Keratinocyte (primary cell): Measurements from ENCODE around the gene TRIM25. TPM values are rescaled to one million over a fixed set of nuclear protein-coding genes. Genes with fewer than 3 reads are reported as not detected.

ENCODE experiments used
- DNase-seq: peaks from one replicate; pipeline ENCODE4 v3.0.0-alpha.2; 2011; ENCODE audit warnings: low read depth, missing footprints, low spot score
- FAIRE-seq: peaks from 2 replicates; lab custom pipeline; 2011; peaks lifted over from hg19 to GRCh38; lab: Jason Lieb, UNC
- H2AFZ ChIP-seq: 2 replicates; pipeline ENCODE4 v1.6.0; 2012; ENCODE audit warnings: low read length, control low read depth, inconsistent platforms; ENCODE audit not compliant: control insufficient read depth
- H3K27ac ChIP-seq: 2 replicates; pipeline ENCODE4 v1.5.1; 2011; ENCODE audit warnings: low read length; ENCODE audit not compliant: control insufficient read depth, insufficient read depth
- H3K27me3 ChIP-seq: 3 replicates; pipeline ENCODE4 v1.6.0; 2011; ENCODE audit warnings: low read length; ENCODE audit not compliant: control insufficient read depth, insufficient read depth; ENCODE audit errors: extremely low read depth
- H3K36me3 ChIP-seq, 2 experiments: 2 replicates in 1 of 2; 3 replicates in 1 of 2; pipeline ENCODE4 v1.5.1; 2011; ENCODE audit warnings: low read length in 2 of 2, mild to moderate bottlenecking in 1 of 2; ENCODE audit not compliant: control insufficient read depth in 2 of 2, insufficient read depth in 2 of 2; ENCODE audit errors: extremely low read depth in 1 of 2
- H3K4me1 ChIP-seq: 3 replicates; pipeline ENCODE4 v1.5.1; 2011; ENCODE audit warnings: low read length; ENCODE audit not compliant: control insufficient read depth, insufficient read depth; ENCODE audit errors: extremely low read depth
- H3K4me2 ChIP-seq: 3 replicates; pipeline ENCODE4 v1.6.0; 2011; ENCODE audit warnings: low read depth, low read length; ENCODE audit not compliant: control insufficient read depth, insufficient read depth; ENCODE audit errors: extremely low read depth
- H3K4me3 ChIP-seq, 3 experiments: fragments of 200-600 bp in 1 of 3; sonication (generic) in 1 of 3; 2 replicates in 2 of 3; 3 replicates in 1 of 3; pipeline ENCODE4 v1.5.1; 2011 to 2016; ENCODE audit warnings: low read length in 3 of 3, mild to moderate bottlenecking in 3 of 3, control low read depth in 2 of 3, inconsistent platforms in 1 of 3, low read depth in 1 of 3, mixed read lengths in 1 of 3, mixed run types in 1 of 3, moderate library complexity in 1 of 3; ENCODE audit not compliant: control insufficient read depth in 2 of 3, insufficient read depth in 2 of 3; ENCODE audit errors: extremely low read depth in 1 of 3
- H3K79me2 ChIP-seq: 2 replicates; pipeline ENCODE4 v1.6.0; 2012; ENCODE audit warnings: low read length; ENCODE audit not compliant: control insufficient read depth, insufficient read depth
- H3K9ac ChIP-seq: 3 replicates; pipeline ENCODE4 v1.6.0; 2011; ENCODE audit warnings: low read length; ENCODE audit not compliant: control insufficient read depth, insufficient read depth; ENCODE audit errors: extremely low read depth
- H3K9me1 ChIP-seq: 3 replicates; pipeline ENCODE4 v1.6.0; 2011; ENCODE audit warnings: low read length; ENCODE audit not compliant: control insufficient read depth, insufficient read depth; ENCODE audit errors: extremely low read depth
- H3K9me3 ChIP-seq: 2 replicates; pipeline ENCODE4 v1.5.1; 2012; ENCODE audit warnings: low read depth, low read length; ENCODE audit not compliant: control insufficient read depth
- H4K20me1 ChIP-seq: 3 replicates; pipeline ENCODE4 v1.6.0; 2011; ENCODE audit warnings: low read length; ENCODE audit not compliant: control insufficient read depth, insufficient read depth; ENCODE audit errors: extremely low read depth
- EZH2 ChIP-seq: IDR thresholded peaks from one replicate; pipeline ENCODE4 v1.6.1; 2012; ENCODE audit warnings: inconsistent platforms, mild to moderate bottlenecking, low read length, moderate library complexity
- dilution Hi-C: fragments of 300-500 bp; cut with MboI; formaldehyde crosslinking; loops from one replicate; pipeline ENCODE4 v1.7.0; 2020; ENCODE audit warnings: low sequenced_read_pairs; ENCODE audit not compliant: extremely low pct_ligation_motif_present
- polyA plus RNA-seq, 5 experiments: library from polyadenylated mRNA; depleted of rRNA in 3 of 5; stranded (reverse) in 3 of 5; stranded (forward) in 1 of 5; unstranded in 1 of 5; fragments of >200 nt; gene quantifications; 1 replicate in 1 of 5; 2 replicates in 3 of 5; 3 replicates in 1 of 5; pipeline versions ENCODE4 v1.2.1 to v1.2.3, GENCODE V29; 2011 to 2012; ENCODE audit warnings: missing spikeins in 2 of 5, low read depth in 1 of 5, low replicate concordance in 1 of 5
- TF ChIP-seq, protein P1 (sequence below), 3 experiments: IDR thresholded peaks in 1 of 3; conservative IDR thresholded peaks in 1 of 3; optimal IDR thresholded peaks in 1 of 3; 2 replicates in 2 of 3; 3 replicates in 1 of 3; pipeline versions ENCODE3 to v1.5.1; 2011; ENCODE audit warnings: low read length in 3 of 3, mild to moderate bottlenecking in 3 of 3, moderate library complexity in 2 of 3, control low read depth in 1 of 3, inconsistent platforms in 1 of 3; ENCODE audit not compliant: insufficient read depth in 2 of 3; ENCODE audit errors: extremely low read depth in 1 of 3

Gene TRIM25
- polyA plus RNA-seq, 1 donor (not counting 4 experiments of a cell fraction or from before 2014, with no cell fraction given), result 60.3 TPM

- H3K4me3 ChIP-seq, result no peak overlapping the region
- H3K27me3 ChIP-seq, result no peaks in the 10 kb centered on the region
- H3K9me1 ChIP-seq, result no peaks in the 10 kb centered on the region
- no peak overlapping the region for H3K27ac ChIP-seq
- peaks cover 3 to 6% of the 10 kb centered on the region in 2 experiments for H3K36me3 ChIP-seq
- no peaks in the 10 kb centered on the region for H3K4me1 ChIP-seq
- H3K9ac ChIP-seq, result no peak overlapping the region
- FAIRE-seq, result no peak
- TF ChIP-seq, protein P1, sequence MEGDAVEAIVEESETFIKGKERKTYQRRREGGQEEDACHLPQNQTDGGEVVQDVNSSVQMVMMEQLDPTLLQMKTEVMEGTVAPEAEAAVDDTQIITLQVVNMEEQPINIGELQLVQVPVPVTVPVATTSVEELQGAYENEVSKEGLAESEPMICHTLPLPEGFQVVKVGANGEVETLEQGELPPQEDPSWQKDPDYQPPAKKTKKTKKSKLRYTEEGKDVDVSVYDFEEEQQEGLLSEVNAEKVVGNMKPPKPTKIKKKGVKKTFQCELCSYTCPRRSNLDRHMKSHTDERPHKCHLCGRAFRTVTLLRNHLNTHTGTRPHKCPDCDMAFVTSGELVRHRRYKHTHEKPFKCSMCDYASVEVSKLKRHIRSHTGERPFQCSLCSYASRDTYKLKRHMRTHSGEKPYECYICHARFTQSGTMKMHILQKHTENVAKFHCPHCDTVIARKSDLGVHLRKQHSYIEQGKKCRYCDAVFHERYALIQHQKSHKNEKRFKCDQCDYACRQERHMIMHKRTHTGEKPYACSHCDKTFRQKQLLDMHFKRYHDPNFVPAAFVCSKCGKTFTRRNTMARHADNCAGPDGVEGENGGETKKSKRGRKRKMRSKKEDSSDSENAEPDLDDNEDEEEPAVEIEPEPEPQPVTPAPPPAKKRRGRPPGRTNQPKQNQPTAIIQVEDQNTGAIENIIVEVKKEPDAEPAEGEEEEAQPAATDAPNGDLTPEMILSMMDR (optimal IDR thresholded peaks at IDR 0.05 in 1 of 3, IDR thresholded peaks at IDR 0.05 in 1 of 3, conservative IDR thresholded peaks at IDR 0.05 in 1 of 3; ENCODE audit: extremely low read depth in 1 of 3, insufficient read depth in 2 of 3, low read length in 3 of 3), result no peak
- TF ChIP-seq EZH2, result no peak
- no peaks in the 10 kb centered on the region for H3K9me3 ChIP-seq
- H4K20me1 ChIP-seq, result no peaks in the 10 kb centered on the region
- no peaks in the 10 kb centered on the region for H3K79me2 ChIP-seq
- DNase-seq, result no peak
- H3K4me2 ChIP-seq, result no peak overlapping the region
- no peak overlapping the region for H2AFZ ChIP-seq
- dilution Hi-C loops, result no loop called here
These were observed 62.8 kb downstream of the TRIM25 start for GRCh38 chr17:56851008-56851407.

DNA sequence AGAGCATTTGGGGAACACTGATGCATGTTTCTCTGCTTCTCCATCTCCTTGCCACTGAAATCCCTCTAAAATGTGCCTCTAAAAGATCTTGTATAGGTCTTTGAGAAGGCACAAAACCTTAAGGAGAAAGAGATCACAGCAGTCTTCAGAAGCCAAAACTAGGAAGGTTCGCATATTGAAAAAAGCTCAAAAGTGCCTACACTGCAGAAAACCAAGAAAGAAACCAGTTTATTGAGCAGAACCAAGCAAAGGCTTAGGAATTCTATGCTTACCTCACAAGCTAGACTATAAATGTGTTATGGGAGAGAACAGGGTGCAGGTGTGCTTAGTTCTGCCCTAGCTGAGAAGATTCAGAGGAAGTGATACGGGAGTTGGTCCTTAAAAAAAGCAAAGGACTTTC, 63.3 kb downstream of the TRIM25 start:
- Histone ChIP-seq H3K4me3 (no peak overlapping the region), H3K9me3 (no peaks in the 10 kb centered on the region), H4K20me1 (no peaks in the 10 kb centered on the region), H3K4me2 (no peak overlapping the region), H3K9me1 (no peaks in the 10 kb centered on the region), H3K4me1 (no peaks in the 10 kb centered on the region), H2AFZ (no peak overlapping the region), H3K79me2 (no peaks in the 10 kb centered on the region), H3K36me3 (peaks cover 3 to 6% of the 10 kb centered on the region in 2 experiments), H3K9ac (no peak overlapping the region), H3K27ac (no peak overlapping the region), H3K27me3 (no peaks in the 10 kb centered on the region)
- DNase-seq (no peak), FAIRE-seq (no peak)
- no peak for TF ChIP-seq EZH2
- TF ChIP-seq, protein P1 (optimal IDR thresholded peaks at IDR 0.05 in 1 of 3, IDR thresholded peaks at IDR 0.05 in 1 of 3, conservative IDR thresholded peaks at IDR 0.05 in 1 of 3; ENCODE audit: extremely low read depth in 1 of 3, insufficient read depth in 2 of 3, low read length in 3 of 3), result no peak
- dilution Hi-C loops, result no loop called here
